ENCODE measurements around the gene RASSF1.

- TF ChIP-seq CTCF (IDR thresholded peaks at IDR 0.05): no peak
- TF ChIP-seq REST (IDR thresholded peaks at IDR 0.05; ENCODE audit: insufficient read depth in 1 of 2, low read depth in 2 of 2, low read length in 1 of 2): no peak
Observed at GRCh38 chr3:50357481-50357880, 16.8 kb upstream of the RASSF1 start.

Data from Panc1 (cell line).